GM12872 (cell line): ENCODE data around the gene EIF4G2.

Experiments
- TF ChIP-seq, protein P1 (sequence below): IDR thresholded peaks from 3 replicates; pipeline ENCODE4 v1.5.1; 2011; ENCODE audit warnings: low read depth, mild to moderate bottlenecking, low read length, moderate library complexity; ENCODE audit not compliant: insufficient read depth

The EIF4G2 gene

DNA sequence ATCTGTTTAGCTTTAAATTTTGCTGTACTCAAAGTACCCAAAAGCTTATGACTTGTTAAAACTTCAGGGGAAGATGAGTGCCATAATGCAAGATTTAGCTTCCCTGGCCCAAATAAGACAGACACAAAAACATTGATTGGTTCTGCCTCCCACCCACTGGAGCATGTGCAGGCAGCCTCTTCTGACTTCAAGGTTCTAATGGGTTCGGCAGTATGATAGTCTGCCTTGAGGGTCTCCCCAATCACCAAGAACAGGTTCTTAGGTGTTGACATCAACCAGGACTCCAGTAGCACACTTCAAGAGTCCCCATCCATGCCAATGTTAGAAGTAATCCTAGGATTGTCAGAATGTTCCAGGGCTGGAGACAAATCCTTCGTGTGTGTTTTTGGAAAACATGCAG lies 12.5 kb downstream of the EIF4G2 start:
- TF ChIP-seq, protein P1, sequence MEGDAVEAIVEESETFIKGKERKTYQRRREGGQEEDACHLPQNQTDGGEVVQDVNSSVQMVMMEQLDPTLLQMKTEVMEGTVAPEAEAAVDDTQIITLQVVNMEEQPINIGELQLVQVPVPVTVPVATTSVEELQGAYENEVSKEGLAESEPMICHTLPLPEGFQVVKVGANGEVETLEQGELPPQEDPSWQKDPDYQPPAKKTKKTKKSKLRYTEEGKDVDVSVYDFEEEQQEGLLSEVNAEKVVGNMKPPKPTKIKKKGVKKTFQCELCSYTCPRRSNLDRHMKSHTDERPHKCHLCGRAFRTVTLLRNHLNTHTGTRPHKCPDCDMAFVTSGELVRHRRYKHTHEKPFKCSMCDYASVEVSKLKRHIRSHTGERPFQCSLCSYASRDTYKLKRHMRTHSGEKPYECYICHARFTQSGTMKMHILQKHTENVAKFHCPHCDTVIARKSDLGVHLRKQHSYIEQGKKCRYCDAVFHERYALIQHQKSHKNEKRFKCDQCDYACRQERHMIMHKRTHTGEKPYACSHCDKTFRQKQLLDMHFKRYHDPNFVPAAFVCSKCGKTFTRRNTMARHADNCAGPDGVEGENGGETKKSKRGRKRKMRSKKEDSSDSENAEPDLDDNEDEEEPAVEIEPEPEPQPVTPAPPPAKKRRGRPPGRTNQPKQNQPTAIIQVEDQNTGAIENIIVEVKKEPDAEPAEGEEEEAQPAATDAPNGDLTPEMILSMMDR, result no peak

DNA sequence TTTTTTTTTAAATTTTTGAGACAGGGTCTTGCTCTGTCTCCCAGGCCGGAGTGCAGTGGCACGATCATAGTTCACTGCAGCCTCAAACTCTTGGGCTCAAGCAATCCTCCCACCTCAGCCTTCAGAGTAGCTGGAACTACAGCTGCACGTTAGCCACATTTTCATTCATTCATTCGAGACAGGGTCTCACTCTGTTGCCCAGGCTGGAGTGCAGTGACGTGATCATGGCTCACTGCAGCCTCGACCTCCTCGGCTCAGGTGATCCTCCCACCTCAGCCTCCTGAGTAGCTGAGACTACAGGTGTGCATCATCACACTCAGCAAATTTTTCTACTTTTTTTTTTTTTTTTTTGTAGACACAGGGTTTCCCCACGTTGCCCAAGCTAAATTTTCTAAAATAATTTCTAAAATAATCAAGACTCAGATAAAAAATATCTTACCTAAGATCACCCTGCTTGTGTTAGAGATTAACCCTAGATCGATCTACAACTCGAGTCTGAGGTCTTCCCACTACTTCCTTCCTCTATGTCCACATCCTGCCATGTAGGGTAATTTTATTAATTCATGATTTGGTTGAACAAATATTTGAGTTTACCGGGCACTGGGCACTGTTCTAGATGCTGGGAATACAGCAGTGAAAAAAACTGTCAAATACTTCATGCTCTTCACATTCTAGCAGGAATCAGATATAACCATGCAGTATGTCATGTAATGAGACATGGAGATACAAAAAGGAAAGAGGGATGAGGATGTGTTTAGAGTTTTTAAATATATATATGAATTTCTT lies 15.1 kb downstream of the EIF4G2 start:
- TF ChIP-seq, protein P1, result no peak

DNA sequence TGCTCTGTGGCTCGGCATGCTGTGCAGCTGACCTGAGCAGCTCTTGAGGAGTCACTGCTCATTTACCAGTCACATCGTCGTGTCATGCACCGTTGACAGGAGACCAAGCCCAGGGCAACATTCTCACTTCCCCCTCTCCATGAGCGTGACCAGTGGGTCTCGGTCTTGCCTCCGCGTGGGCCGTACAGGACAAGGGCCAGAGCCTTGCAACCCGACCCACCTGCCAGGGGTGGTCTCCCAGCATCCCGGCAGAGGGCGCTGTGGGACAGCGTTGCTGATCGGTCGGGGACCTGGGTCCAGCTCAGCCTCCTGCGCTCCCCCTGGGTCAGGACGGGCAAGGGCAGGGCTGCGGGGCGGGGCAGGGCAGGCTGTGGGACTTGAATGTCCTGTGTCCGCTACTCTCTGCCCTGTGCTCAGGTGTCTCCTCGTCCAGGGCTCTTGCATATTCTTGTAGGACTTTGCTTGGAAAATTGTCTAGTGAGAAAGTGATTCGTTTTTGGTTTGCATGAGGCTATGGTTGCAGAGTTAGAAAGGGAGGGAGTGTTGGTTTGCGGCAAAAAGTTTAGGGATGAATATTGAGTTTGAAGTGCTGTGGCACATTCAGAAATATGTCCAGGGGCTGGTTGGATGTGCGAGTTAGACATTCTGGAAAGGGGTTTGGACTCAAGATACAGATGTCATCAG lies 16.2 kb downstream of the EIF4G2 start:
- TF ChIP-seq, protein P1, result peak; percentile 96

DNA sequence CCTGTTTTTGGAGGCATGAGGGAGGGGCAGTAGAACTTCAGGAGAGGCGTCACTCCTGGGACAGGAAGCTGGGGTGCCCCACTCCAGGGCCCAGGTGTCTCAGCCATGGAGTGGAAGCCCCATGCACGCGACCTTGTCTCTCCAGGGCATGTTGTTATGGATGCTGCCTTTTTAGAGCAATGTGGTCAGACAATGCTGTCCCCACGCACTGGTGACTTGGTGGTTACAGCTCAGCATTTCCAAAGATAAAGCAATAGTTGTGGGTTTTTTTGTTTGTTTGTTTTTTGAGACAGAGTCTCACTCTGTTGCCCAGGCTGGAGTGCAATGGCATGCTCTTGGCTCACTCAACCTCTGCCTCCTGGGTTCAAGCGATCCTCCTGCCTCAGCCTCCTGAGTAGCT lies 22.3 kb downstream of the EIF4G2 start:
- TF ChIP-seq, protein P1, result no peak

DNA sequence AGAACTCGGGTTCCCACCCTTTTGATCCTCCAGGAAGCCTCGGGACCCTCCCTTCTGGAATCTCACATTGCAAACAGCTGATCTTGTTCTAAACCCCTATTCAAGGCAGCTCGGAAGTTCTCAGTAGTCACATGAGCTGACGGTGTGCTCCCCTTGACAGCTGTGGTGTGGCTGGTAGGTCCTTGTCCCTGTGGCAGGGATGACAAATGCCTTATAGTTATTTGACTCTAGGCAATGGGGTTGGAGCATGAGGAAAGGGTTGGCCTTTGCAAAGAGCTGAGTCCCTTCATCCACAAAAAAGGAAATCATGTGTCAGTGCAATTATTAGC lies 23.6 kb downstream of the EIF4G2 start:
- TF ChIP-seq, protein P1, result no peak

DNA sequence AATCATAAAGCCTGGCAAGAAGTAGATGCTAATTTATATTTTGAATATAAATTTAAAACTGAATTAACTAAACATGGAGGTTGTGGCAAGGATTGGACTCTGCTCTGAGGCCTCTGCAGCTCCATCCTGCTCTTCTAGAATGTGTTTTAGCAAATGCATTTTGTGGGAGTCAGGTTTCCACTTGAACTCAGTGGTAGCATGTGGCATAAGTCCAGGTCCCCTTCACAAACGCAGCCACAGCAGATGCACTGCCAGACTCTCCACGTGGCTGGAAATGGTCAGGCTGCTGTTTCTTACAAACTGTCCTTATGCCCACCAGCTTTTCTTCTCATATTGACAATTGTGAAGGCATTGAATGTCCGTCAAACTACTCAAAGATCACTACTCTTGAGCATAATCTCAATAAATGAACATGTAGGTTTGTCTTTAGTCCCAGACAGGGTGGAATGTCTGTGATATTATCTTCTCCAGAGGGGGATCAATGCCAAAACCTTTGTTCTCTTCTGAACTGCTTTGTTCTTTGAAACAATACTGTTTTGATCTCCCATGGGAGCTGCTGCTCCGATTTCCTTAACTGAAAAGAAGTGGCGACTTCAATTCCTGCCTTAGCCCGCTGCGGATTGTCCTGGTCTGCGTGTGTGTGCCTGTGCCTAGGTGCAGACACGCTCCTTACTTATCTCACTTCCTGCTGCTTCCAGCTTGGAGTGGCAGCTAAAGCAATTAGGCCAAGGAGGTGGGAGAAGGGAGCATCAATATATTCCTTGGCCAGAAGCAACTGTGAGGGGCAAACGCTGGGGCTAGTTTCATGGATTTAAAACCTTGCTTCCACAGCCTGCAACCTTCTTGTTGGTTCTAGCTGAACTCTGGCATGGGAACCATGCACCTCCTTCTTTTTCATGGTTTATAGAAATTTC lies 24.2 kb downstream of the EIF4G2 start:
- TF ChIP-seq, protein P1, result no peak

DNA sequence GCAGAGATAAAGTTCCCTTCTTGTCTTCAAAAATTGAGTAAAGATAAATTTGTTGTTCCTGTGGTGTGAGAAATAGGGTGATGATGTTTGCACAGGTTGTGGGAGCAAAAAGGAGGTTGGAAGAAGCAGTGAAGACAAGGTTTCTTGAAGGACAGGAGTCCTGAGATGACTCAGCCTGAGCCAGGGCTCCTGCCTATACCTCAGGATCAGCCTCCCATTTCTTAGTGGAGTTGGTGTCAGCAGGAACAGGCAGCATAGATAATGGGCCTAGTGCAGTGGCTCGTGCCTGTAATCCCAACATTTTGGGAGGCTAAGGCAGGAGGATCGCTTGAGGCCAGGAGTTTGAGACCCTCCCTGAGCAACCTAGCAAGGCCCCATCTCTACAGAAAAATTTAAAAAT lies 28.7 kb downstream of the EIF4G2 start:
- TF ChIP-seq, protein P1, result no peak
